ENCODE data around the gene PFKFB3.

Gene PFKFB3

GRCh38 chr10:6255548-6256061, 52.9 kb downstream of the PFKFB3 start:
- H3K4me2 ChIP-seq: no peak overlapping the region
- no peak for TF ChIP-seq CTCF (conservative IDR thresholded peaks at IDR 0.05; ENCODE audit: low read depth, low read length)

GRCh38 chr10:6256439-6256838, 53.7 kb downstream of the PFKFB3 start:
- H2AFZ ChIP-seq (ENCODE audit: low read depth): no peak overlapping the region
- H3K4me3 ChIP-seq (IDR thresholded peaks at IDR 0.05; ENCODE audit: insufficient read depth, low read depth, low read length): no peak overlapping the region
- no peak overlapping the region for H3K27ac ChIP-seq
- H3K4me1 ChIP-seq (ENCODE audit: low read depth, poor library complexity, severe bottlenecking): no peaks in the 10 kb centered on the region
- no peaks in the 10 kb centered on the region for H3K79me2 ChIP-seq (ENCODE audit: insufficient read depth, low read depth)
- H3K36me3 ChIP-seq (ENCODE audit: insufficient read depth): no peaks in the 10 kb centered on the region
- no peak overlapping the region for H3K4me2 ChIP-seq
- TF ChIP-seq CTCF (conservative IDR thresholded peaks at IDR 0.05; ENCODE audit: low read depth, low read length): no peak
- H3K27me3 ChIP-seq (ENCODE audit: insufficient read depth, low read depth): no peaks in the 10 kb centered on the region
- no peak overlapping the region for H3K9ac ChIP-seq
- no peaks in the 10 kb centered on the region for H4K20me1 ChIP-seq (ENCODE audit: insufficient read depth)

More at GRCh38 chr10:6255548-6256061, 52.9 kb downstream of the PFKFB3 start:
- H3K27me3 ChIP-seq (ENCODE audit: insufficient read depth, low read depth): no peaks in the 10 kb centered on the region
- H3K4me1 ChIP-seq (ENCODE audit: low read depth, poor library complexity, severe bottlenecking): no peaks in the 10 kb centered on the region
- no peak overlapping the region for H3K4me3 ChIP-seq (IDR thresholded peaks at IDR 0.05; ENCODE audit: insufficient read depth, low read depth, low read length)
- H3K27ac ChIP-seq: no peak overlapping the region
- H4K20me1 ChIP-seq (ENCODE audit: insufficient read depth): no peaks in the 10 kb centered on the region
- no peak overlapping the region for H2AFZ ChIP-seq (ENCODE audit: low read depth)
- H3K36me3 ChIP-seq (ENCODE audit: insufficient read depth): no peaks in the 10 kb centered on the region
- H3K9ac ChIP-seq: no peak overlapping the region
- no peaks in the 10 kb centered on the region for H3K79me2 ChIP-seq (ENCODE audit: insufficient read depth, low read depth)

- H3K27ac ChIP-seq: no peak overlapping the region
- H2AFZ ChIP-seq (ENCODE audit: low read depth): no peak overlapping the region
- H3K9ac ChIP-seq: no peak overlapping the region
- H4K20me1 ChIP-seq (ENCODE audit: insufficient read depth): no peaks in the 10 kb centered on the region
- H3K27me3 ChIP-seq (ENCODE audit: insufficient read depth, low read depth): no peaks in the 10 kb centered on the region
- no peak for TF ChIP-seq CTCF (conservative IDR thresholded peaks at IDR 0.05; ENCODE audit: low read depth, low read length)
- H3K36me3 ChIP-seq (ENCODE audit: insufficient read depth): no peaks in the 10 kb centered on the region
- no peak overlapping the region for H3K4me3 ChIP-seq (IDR thresholded peaks at IDR 0.05; ENCODE audit: insufficient read depth, low read depth, low read length)
- H3K4me2 ChIP-seq: no peak overlapping the region
- H3K4me1 ChIP-seq (ENCODE audit: low read depth, poor library complexity, severe bottlenecking): no peaks in the 10 kb centered on the region
- no peaks in the 10 kb centered on the region for H3K79me2 ChIP-seq (ENCODE audit: insufficient read depth, low read depth)
These were observed 56.4 kb downstream of the PFKFB3 start for GRCh38 chr10:6259153-6259552.

- Histone ChIP-seq H3K4me2 (no peak overlapping the region), H3K27ac (no peak overlapping the region), H3K4me1 (ENCODE audit: low read depth, poor library complexity, severe bottlenecking) (no peaks in the 10 kb centered on the region), H3K27me3 (ENCODE audit: insufficient read depth, low read depth) (no peaks in the 10 kb centered on the region), H3K79me2 (ENCODE audit: insufficient read depth, low read depth) (no peaks in the 10 kb centered on the region), H3K36me3 (ENCODE audit: insufficient read depth) (no peaks in the 10 kb centered on the region), H3K9ac (no peak overlapping the region), H3K4me3 (IDR thresholded peaks at IDR 0.05; ENCODE audit: insufficient read depth, low read depth, low read length) (no peak overlapping the region), H4K20me1 (ENCODE audit: insufficient read depth) (no peaks in the 10 kb centered on the region), H2AFZ (ENCODE audit: low read depth) (no peak overlapping the region)
- no peak for TF ChIP-seq CTCF (conservative IDR thresholded peaks at IDR 0.05; ENCODE audit: low read depth, low read length)
These were observed 58.1 kb downstream of the PFKFB3 start for GRCh38 chr10:6260843-6261242.
